NCI-H748 (cell line): Measurements from ENCODE around the gene TNMD.
A peak's percentile ranks its signal among the peaks of the same experiment; 100 is the strongest.

Source experiments
- DNase-seq: peaks from one replicate; lab custom pipeline; 2025; ENCODE audit not compliant: unreplicated experiment; lab: John Stamatoyannopoulos, UW

The TNMD gene

GRCh38 chrX:100643956-100644860 is 59.5 kb downstream of the TNMD start, which contains the start of gene SRPX2:
TSS of gene SRPX2 (plus strand) at chrX:100644199. CDS start at chrX:100646323, 2,124 bp downstream.
- DNase-seq, result no peak

- DNase-seq, result no peak
These were observed 60.4 kb downstream of the TNMD start for GRCh38 chrX:100645106-100645505.

GRCh38 chrX:100647095-100647494 is 62.4 kb downstream of the TNMD start:
- no peak for DNase-seq

- peak; percentile 73 for DNase-seq
These were observed 63.0 kb downstream of the TNMD start for GRCh38 chrX:100647739-100648138.

GRCh38 chrX:100648458-100649417 is 64.0 kb downstream of the TNMD start:
- peak; percentile 59 for DNase-seq
